HEK293 (cell line): ENCODE results near the gene GNAQ.

Experiments used
- CTCF ChIA-PET: fragments of 350-600 bp; formaldehyde crosslinking; extraction: SDS; loops from one replicate; lab custom pipeline; 2021; ENCODE audit warnings: antibody characterized with exemption; lab: Yijun Ruan, JAX
- POLR2A ChIA-PET: fragments of 300-600 bp; formaldehyde crosslinking; extraction: SDS; loops from one replicate; lab custom pipeline; 2020; ENCODE audit warnings: antibody characterized with exemption, inconsistent platforms; lab: Yijun Ruan, JAX
- H3K27ac ChIP-seq: fragments of 200-500 bp; sonication (Bioruptor generic); 2 replicates; pipeline ENCODE4 v1.5.1; 2014; ENCODE audit warnings: low read depth, low read length, control low read depth, inconsistent platforms; ENCODE audit errors: extremely low read depth
- H3K36me3 ChIP-seq, 2 experiments: fragments of 200-500 bp in 1 of 2; sonication (Bioruptor generic) in 1 of 2; 1 replicate in 1 of 2; 2 replicates in 1 of 2; pipeline ENCODE4 v1.5.1; 2014 to 2017; ENCODE audit warnings: inconsistent platforms in 2 of 2, low read length in 2 of 2; ENCODE audit not compliant: control insufficient read depth in 2 of 2, insufficient read depth in 1 of 2
- H3K4me1 ChIP-seq: fragments of 200-500 bp; sonication (Bioruptor generic); 2 replicates; pipeline ENCODE4 v1.5.1; 2014; ENCODE audit warnings: mild to moderate bottlenecking, low read length, inconsistent platforms; ENCODE audit not compliant: control insufficient read depth, insufficient read depth
- H3K4me3 ChIP-seq: 2 replicates; pipeline ENCODE4 v1.5.1; 2011; ENCODE audit warnings: low read depth, mild to moderate bottlenecking, control low read depth, low read length, moderate library complexity
- H3K9me3 ChIP-seq: fragments of 200-500 bp; sonication (Bioruptor generic); 2 replicates; pipeline ENCODE4 v1.5.1; 2014; ENCODE audit warnings: low read depth, low read length, inconsistent platforms; ENCODE audit not compliant: control insufficient read depth, insufficient read depth
- GLIS1 ChIP-seq: fragments of 450-650 bp; formaldehyde crosslinking; IDR thresholded peaks from 2 replicates; pipeline ENCODE4 v1.5.1; 2016; ENCODE audit warnings: missing biosample characterization, missing genetic modification characterization
- MZF1 ChIP-seq: fragments of 450-650 bp; formaldehyde crosslinking; IDR thresholded peaks from 2 replicates; pipeline ENCODE4 v1.5.1; 2017; ENCODE audit warnings: missing biosample characterization, missing genetic modification characterization, borderline replicate concordance
- PRDM6 ChIP-seq: fragments of 450-650 bp; formaldehyde crosslinking; IDR thresholded peaks from 2 replicates; pipeline ENCODE4 v1.5.1; 2017; ENCODE audit warnings: missing biosample characterization, missing genetic modification characterization
- SP7 ChIP-seq: fragments of 450-650 bp; formaldehyde crosslinking; IDR thresholded peaks from 2 replicates; pipeline ENCODE4 v1.5.1; 2016; ENCODE audit warnings: missing biosample characterization, missing genetic modification characterization
- ZNF148 ChIP-seq: fragments of 450-650 bp; formaldehyde crosslinking; IDR thresholded peaks from 2 replicates; pipeline ENCODE4 v1.5.0; 2017; ENCODE audit warnings: missing biosample characterization, missing genetic modification characterization, borderline replicate concordance
- ZNF280D ChIP-seq: fragments of 450-650 bp; formaldehyde crosslinking; IDR thresholded peaks from 2 replicates; pipeline ENCODE4 v1.5.1; 2016; ENCODE audit warnings: missing biosample characterization, missing genetic modification characterization
- ZNF362 ChIP-seq: fragments of 450-650 bp; formaldehyde crosslinking; IDR thresholded peaks from 2 replicates; pipeline ENCODE4 v1.5.1; 2016; ENCODE audit warnings: missing biosample characterization, missing genetic modification characterization
- ZNF366 ChIP-seq: fragments of 450-650 bp; formaldehyde crosslinking; conservative IDR thresholded peaks from 2 replicates; pipeline ENCODE4 v1.5.1; 2016; ENCODE audit warnings: missing biosample characterization, missing genetic modification characterization
- ZNF629 ChIP-seq: fragments of 450-650 bp; formaldehyde crosslinking; IDR thresholded peaks from 2 replicates; pipeline ENCODE4 v1.5.1; 2017; ENCODE audit warnings: missing biosample characterization, missing genetic modification characterization
- ZNF785 ChIP-seq: fragments of 450-650 bp; formaldehyde crosslinking; IDR thresholded peaks from 2 replicates; pipeline ENCODE4 v1.5.1; 2016; ENCODE audit warnings: missing biosample characterization, missing genetic modification characterization
- ZNF791 ChIP-seq: fragments of 450-650 bp; formaldehyde crosslinking; IDR thresholded peaks from 2 replicates; pipeline ENCODE4 v1.5.1; 2016; ENCODE audit warnings: missing biosample characterization, missing genetic modification characterization

GNAQ gene

GRCh38 chr9:78005231-78006002 is 26.2 kb downstream of the GNAQ start:
- ChIA-PET CTCF (interaction anchor here (1.7 to 2.1 kb wide), 2 partner anchors 11 to 31 kb away, joined by 4 to 20 read pairs; no protein-coding TSS in a partner anchor), POLR2A (no interaction called here)
- Histone ChIP-seq H3K36me3 (no peaks in the 10 kb centered on the region), H3K4me1 (peaks cover 15% of the 10 kb centered on the region), H3K9me3 (no peaks in the 10 kb centered on the region), H3K4me3 (no peak overlapping the region), H3K27ac (no peak overlapping the region)
- TF ChIP-seq ZNF791 (tag by site-specific recombination) (no peak), MZF1 (tag by site-specific recombination) (0 out of 2 replicates have a peak, but pooled peaks have one; percentile 14), ZNF148 (tag by site-specific recombination) (no peak)

GRCh38 chr9:78004478-78005229 is 27.0 kb downstream of the GNAQ start:
- TF ChIP-seq ZNF629 (tag by site-specific recombination) (peak; percentile 59), SP7 (tag by site-specific recombination) (peak; percentile 26; the same call in 1 of the 2 replicates), ZNF366 (tag by site-specific recombination) (0 out of 2 replicates have a peak, but pooled peaks have one; percentile 27), PRDM6 (tag by site-specific recombination) (peak; percentile 53; the same call in 1 of the 2 replicates), ZNF280D (tag by site-specific recombination) (no peak), GLIS1 (tag by site-specific recombination) (peak; percentile 45), ZNF785 (no peak), ZNF362 (peak; percentile 73; the same call in 1 of the 2 replicates)
- TF ChIP-seq, all 188 proteins: peak for 6
- POLR2A ChIA-PET: no interaction called here
- Histone ChIP-seq H3K4me1 (peaks cover 18% of the 10 kb centered on the region), H3K36me3 (no peaks in the 10 kb centered on the region), H3K9me3 (no peaks in the 10 kb centered on the region), H3K4me3 (no peak overlapping the region), H3K27ac (no peak overlapping the region)
- CTCF ChIA-PET: interaction anchor here (0.7 to 2.1 kb wide), 9 partner anchors 10 to 1964 kb away, joined by 3 to 20 read pairs (median 4); no protein-coding TSS in a partner anchor
